ENCODE data around the gene DGCR2.

GRCh38 chr22:19059481-19060278, 62.5 kb downstream of the DGCR2 start:
- TF ChIP-seq CTCF (IDR thresholded peaks at IDR 0.05) (no peak), POLR2AphosphoS5 (IDR thresholded peaks at IDR 0.05) (no peak)
